HG03521 (cell line): ENCODE data around the gene SRCIN1.

Experiments
- ATAC-seq: cut with Tn5 transposase; IDR thresholded peaks from one replicate; pipeline ENCODE4 v1.9.1; 2021; ENCODE audit warnings: mild to moderate bottlenecking, moderate library complexity; ENCODE audit not compliant: unreplicated experiment

Gene SRCIN1

GRCh38 chr17:38564254-38564837, 41.4 kb downstream of the SRCIN1 start:
- ATAC-seq, result no peak

GRCh38 chr17:38563362-38564253, 42.1 kb downstream of the SRCIN1 start:
- ATAC-seq, result no peak

GRCh38 chr17:38562903-38563302, 42.8 kb downstream of the SRCIN1 start:
- no peak for ATAC-seq

- no peak for ATAC-seq
Measured at GRCh38 chr17:38562215-38562569, 43.6 kb downstream of the SRCIN1 start.

- no peak for ATAC-seq
Measured at GRCh38 chr17:38561416-38562214, 44.1 kb downstream of the SRCIN1 start.

GRCh38 chr17:38560503-38561318, 45.0 kb downstream of the SRCIN1 start:
- no peak for ATAC-seq

- no peak for ATAC-seq
Measured at GRCh38 chr17:38559880-38560230, 45.9 kb downstream of the SRCIN1 start.

- ATAC-seq, result peak; percentile 55
Measured at GRCh38 chr17:38559051-38559879, 46.5 kb downstream of the SRCIN1 start.

- ATAC-seq, result no peak
Measured at GRCh38 chr17:38558728-38559050, 47.1 kb downstream of the SRCIN1 start.

- ATAC-seq, result peak; percentile 67
Measured at GRCh38 chr17:38557836-38558727, 47.7 kb downstream of the SRCIN1 start.

- no peak for ATAC-seq
Measured at GRCh38 chr17:38557396-38557795, 48.4 kb downstream of the SRCIN1 start.

- no peak for ATAC-seq
Measured at GRCh38 chr17:38556239-38556638, 49.5 kb downstream of the SRCIN1 start.

GRCh38 chr17:38554430-38555350, 51.1 kb downstream of the SRCIN1 start:
- no peak for ATAC-seq

- ATAC-seq, result no peak
Measured at GRCh38 chr17:38552343-38552742, 53.4 kb downstream of the SRCIN1 start.

- ATAC-seq, result no peak
Measured at GRCh38 chr17:38551121-38551520, 54.6 kb downstream of the SRCIN1 start.

GRCh38 chr17:38550661-38551060, 55.1 kb downstream of the SRCIN1 start:
- no peak for ATAC-seq

- no peak for ATAC-seq
Measured at GRCh38 chr17:38549285-38549684, 56.5 kb downstream of the SRCIN1 start.

GRCh38 chr17:38547444-38547843, 58.3 kb downstream of the SRCIN1 start:
- ATAC-seq, result no peak
